A673 (cell line): Measurements from ENCODE around the gene CCNY.

ENCODE experiments used
- EZH2 ChIP-seq: fragments of 200-600 bp; sonication (generic); IDR thresholded peaks from 2 replicates; pipeline ENCODE4 v1.6.1; 2017; ENCODE audit warnings: borderline replicate concordance, low read depth, mild to moderate bottlenecking, mixed read lengths, antibody characterized with exemption, low read length; ENCODE audit not compliant: poor library complexity, severe bottlenecking
- TF ChIP-seq, protein P1 (sequence below): fragments of 300-800, 200-600 bp; sonication (generic); conservative IDR thresholded peaks from 2 replicates; pipeline ENCODE4 v1.5.1; 2017; ENCODE audit warnings: low read depth, mild to moderate bottlenecking, antibody characterized with exemption, low read length, moderate library complexity, mixed read lengths

DNA sequence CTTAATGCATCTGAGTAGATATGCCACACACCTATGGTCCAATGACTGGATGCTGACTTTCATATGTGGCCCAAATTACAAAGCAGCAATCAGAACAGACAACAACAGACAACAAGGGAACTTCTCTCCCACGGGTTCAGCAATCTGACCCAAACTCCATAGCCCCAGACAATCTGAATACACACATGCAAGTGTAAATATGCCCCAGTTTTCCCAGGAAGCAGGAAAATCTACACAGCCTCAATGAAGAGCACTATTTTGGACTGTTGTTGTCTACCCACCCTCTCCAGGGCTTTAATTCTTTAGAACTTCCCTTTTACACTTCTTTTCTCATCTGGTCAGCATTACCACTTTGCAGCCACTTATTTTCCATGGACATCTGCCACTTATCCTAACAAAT is 2.0 kb upstream of the CCNY start:
- TF ChIP-seq, protein P1, sequence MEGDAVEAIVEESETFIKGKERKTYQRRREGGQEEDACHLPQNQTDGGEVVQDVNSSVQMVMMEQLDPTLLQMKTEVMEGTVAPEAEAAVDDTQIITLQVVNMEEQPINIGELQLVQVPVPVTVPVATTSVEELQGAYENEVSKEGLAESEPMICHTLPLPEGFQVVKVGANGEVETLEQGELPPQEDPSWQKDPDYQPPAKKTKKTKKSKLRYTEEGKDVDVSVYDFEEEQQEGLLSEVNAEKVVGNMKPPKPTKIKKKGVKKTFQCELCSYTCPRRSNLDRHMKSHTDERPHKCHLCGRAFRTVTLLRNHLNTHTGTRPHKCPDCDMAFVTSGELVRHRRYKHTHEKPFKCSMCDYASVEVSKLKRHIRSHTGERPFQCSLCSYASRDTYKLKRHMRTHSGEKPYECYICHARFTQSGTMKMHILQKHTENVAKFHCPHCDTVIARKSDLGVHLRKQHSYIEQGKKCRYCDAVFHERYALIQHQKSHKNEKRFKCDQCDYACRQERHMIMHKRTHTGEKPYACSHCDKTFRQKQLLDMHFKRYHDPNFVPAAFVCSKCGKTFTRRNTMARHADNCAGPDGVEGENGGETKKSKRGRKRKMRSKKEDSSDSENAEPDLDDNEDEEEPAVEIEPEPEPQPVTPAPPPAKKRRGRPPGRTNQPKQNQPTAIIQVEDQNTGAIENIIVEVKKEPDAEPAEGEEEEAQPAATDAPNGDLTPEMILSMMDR: no peak
- no peak for TF ChIP-seq EZH2
